ENCODE measurements around the gene UBXN2A.

The UBXN2A gene

DNA sequence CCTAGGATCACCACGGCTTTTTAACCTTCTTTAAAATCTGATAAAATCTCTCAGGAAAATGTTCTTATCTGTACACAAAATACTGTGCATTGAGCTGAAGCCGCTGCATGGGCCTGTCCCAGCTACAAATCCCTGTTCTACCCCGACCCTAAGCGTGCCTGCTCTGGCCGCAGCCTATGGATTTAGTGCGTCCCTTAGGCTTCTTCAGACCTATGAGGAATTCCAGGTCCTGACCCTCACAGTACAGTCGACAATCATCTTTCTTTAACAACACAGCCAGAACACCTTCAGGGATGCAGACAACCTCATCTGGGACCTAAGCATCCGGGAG lies 107.4 kb downstream of the UBXN2A start:
- no peak for FAIRE-seq

DNA sequence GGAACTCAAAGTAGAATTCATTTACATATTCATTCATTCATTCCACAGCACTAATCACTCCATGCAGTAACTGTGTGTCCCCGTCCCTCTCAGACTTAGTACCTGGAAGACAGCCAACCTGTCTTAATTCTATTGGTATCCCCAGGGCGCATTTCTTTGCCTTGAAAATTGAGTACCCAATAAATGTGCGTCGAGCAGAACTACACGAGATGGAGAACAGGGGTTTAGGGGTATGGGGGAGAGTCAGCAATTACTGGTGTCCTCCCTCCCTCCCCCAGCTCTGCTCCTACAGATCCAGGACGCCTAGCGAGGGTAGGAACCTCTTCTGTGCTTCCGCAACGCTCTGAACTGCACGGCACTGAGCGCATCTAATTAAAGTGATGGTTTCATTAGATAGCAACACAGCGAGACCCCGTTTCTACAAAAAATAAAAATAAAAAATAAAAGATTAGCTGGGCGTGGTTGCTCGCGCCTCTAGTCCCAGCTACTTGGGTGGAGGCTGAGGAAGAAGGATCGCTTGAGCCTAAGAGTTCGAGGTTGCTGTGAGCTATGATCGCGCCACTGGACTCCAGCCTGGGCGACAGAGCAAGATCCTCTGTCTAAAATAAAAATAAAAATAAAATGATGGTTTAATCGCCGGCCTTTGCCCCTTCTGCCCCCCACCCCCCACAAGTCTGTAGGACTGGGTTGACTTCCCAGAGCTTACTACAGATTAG lies 108.7 kb downstream of the UBXN2A start:
- FAIRE-seq = no peak

DNA sequence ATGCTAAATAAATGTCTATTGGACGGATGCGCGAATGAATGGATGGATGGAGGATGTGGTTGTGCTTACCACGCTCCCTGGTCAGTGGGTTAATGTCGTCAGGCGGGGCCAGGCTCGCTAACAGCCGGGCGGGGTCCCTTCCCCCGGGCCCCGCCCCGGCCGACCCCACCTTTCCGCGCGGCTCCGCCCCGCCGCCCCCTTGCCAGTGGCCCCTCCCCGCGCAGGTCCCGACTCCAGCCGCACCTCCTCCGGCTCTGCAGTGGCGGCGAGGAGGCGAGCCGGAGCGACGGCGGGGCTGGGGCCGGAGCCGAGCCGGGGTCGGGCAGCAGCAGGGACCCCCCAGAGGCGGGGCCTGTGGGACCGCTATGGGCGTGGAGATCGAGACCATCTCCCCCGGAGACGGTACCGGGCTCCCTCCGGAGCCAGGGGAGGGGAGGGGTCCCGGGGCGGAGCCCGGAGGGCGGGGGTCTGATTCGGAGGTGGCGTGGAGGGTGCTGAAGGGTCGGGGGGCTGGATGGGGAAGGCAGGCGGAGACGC lies 109.3 kb downstream of the UBXN2A start, which contains the start of gene FKBP1B:
FKBP1B (plus strand) TSS at position 257 of the 537 bp plus-strand sequence; CDS start at position 366, 109 bp downstream.
- FAIRE-seq = no peak

DNA sequence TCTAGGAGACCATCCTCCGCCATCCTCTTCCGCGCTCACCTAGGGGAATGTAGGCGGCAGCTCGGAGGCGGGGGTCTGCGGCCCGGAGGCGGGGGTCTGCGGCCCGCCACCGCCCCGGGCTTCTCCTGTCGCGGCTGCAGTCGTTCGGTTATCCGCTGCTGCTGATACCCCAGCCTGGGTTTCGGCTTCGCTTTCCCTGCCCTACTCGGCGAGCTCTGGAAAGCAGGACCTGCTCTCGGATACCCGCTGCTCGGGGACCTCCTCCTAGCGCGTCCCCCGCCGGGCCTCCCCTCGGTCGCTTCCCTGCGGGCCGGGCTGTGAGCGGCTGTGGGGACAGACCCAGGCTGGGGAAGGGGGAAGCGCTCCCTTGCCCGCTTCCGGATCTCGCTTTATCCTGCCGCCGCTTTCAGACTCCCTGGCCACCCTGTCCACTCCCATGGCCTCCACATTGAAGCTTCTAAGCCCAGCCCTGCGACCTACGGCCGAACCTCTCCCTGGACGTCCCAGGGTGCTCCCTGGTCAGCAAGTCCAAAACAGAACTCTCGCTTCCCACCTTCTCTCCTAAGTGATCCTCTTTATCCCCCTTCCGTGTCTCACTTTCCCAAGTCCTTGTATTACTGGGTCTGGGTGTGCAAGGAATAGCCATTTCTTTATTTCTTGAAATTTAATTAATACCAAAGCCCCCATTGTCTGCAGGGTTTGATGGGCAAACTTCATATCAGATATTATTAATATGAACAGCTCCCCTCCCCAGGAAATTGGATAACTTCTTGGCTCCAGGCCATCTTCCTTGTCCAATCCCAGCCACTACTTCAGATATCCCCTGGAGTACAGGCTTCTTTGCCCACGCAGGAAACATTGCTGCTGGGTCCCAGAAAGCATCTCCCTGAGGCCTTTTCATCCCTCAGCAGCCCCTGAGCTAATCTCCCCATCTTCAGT lies 110.0 kb downstream of the UBXN2A start:
- FAIRE-seq = no peak

DNA sequence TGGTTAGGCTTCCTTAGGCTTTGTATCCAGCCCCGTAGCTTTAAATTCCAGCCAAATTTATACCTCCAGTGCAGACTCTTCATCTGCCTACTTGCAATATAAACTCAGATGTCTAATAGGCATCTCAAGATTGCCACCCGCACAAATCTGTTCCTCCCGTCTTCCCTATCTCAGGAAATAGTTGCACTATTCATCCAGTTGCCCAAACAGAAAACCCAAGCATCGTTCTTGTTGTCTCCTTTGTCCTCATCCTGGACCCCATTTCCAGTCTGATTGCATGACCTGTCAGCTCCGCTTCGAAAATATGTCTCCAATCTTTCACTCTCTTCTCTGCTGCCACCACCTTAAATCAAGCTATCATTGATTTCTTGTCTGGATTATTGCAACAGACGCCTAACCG lies 111.6 kb downstream of the UBXN2A start:
- FAIRE-seq = no peak

DNA sequence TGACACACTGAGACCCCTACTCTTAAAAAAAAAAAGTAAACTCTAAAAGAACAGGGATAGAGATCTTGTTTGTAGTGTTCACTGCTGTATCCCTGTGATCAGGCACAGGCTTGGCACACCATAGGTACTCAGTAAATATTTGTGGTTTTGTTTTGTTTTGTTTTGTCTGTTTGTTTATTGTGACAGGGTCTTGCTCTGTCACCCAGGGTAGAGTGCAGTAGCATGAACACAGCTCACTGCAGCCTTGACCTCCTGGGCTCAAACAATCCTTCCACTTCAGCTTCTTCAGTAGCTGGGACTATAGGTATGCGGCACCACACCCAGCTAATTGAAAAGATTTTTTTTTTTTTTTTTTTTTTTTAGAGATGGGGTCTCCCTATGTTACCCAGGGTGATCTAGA lies 112.7 kb downstream of the UBXN2A start:
- no peak for FAIRE-seq
